HG03045 (cell line): Measurements from ENCODE around the gene FSTL5.
"Not testable (repeated sequence)": the region's sequence is repeated elsewhere in the genome, so short reads cannot be mapped to it uniquely, and the experiment has no call there.

ENCODE experiments used
- ATAC-seq: cut with Tn5 transposase; IDR thresholded peaks from one replicate; pipeline ENCODE4 v1.9.1; 2021; ENCODE audit warnings: mild to moderate bottlenecking, moderate library complexity; ENCODE audit not compliant: unreplicated experiment

The FSTL5 gene

GRCh38 chr4:161881370-161881769 is 282.4 kb downstream of the FSTL5 start:
- ATAC-seq, result no peak

- ATAC-seq, result no peak
These were observed 294.3 kb downstream of the FSTL5 start for GRCh38 chr4:161869511-161869910.

GRCh38 chr4:161856711-161857326 is 307.0 kb downstream of the FSTL5 start:
- ATAC-seq, result no peak

GRCh38 chr4:161850631-161851030 is 313.2 kb downstream of the FSTL5 start:
- no peak for ATAC-seq

GRCh38 chr4:161841759-161842158 is 322.0 kb downstream of the FSTL5 start:
- no peak for ATAC-seq

- ATAC-seq, result no peak
These were observed 334.2 kb downstream of the FSTL5 start for GRCh38 chr4:161829591-161829990.

GRCh38 chr4:161828061-161828460 is 335.7 kb downstream of the FSTL5 start:
- no peak for ATAC-seq

- ATAC-seq, result no peak
These were observed 336.8 kb downstream of the FSTL5 start for GRCh38 chr4:161827013-161827412.

GRCh38 chr4:161823450-161823849 is 340.4 kb downstream of the FSTL5 start:
- ATAC-seq, result no peak

- ATAC-seq, result no peak
These were observed 341.6 kb downstream of the FSTL5 start for GRCh38 chr4:161822174-161822573.

GRCh38 chr4:161817914-161818313 is 345.9 kb downstream of the FSTL5 start:
- no peak for ATAC-seq

GRCh38 chr4:161816958-161817357 is 346.8 kb downstream of the FSTL5 start:
- ATAC-seq, result no peak

- ATAC-seq, result no peak
These were observed 348.0 kb downstream of the FSTL5 start for GRCh38 chr4:161815841-161816240.

GRCh38 chr4:161813889-161814288 is 349.9 kb downstream of the FSTL5 start:
- no peak for ATAC-seq

- no peak for ATAC-seq
These were observed 350.4 kb downstream of the FSTL5 start for GRCh38 chr4:161813389-161813788.

- ATAC-seq, result no peak
These were observed 360.6 kb downstream of the FSTL5 start for GRCh38 chr4:161803171-161803570.

GRCh38 chr4:161799710-161800109 is 364.1 kb downstream of the FSTL5 start:
- no peak for ATAC-seq

- no peak for ATAC-seq
These were observed 370.8 kb downstream of the FSTL5 start for GRCh38 chr4:161792991-161793390.

- ATAC-seq, result no peak
These were observed 371.8 kb downstream of the FSTL5 start for GRCh38 chr4:161791796-161792556.

GRCh38 chr4:161767116-161767515 is 396.7 kb downstream of the FSTL5 start:
- no peak for ATAC-seq

GRCh38 chr4:161762796-161763195 is 401.0 kb downstream of the FSTL5 start:
- no peak for ATAC-seq

GRCh38 chr4:161760008-161760407 is 403.8 kb downstream of the FSTL5 start:
- no peak for ATAC-seq

- not testable (repeated sequence) for ATAC-seq
These were observed 405.4 kb downstream of the FSTL5 start for GRCh38 chr4:161758412-161758811.
